ENCODE results near the gene KLHL22.

GRCh38 chr22:20463324-20464095, 32.1 kb downstream of the KLHL22 start:
- TF ChIP-seq CTCF (IDR thresholded peaks at IDR 0.05; ENCODE audit: low read depth, low read length) (no peak), EZH2phosphoT487 (IDR thresholded peaks at IDR 0.05; ENCODE audit: low read depth) (no peak)
